Tongue (tissue), 2 donors: ENCODE measurements around the gene TMEM158. TPM values are rescaled to one million over a fixed set of nuclear protein-coding genes. Genes with fewer than 3 reads are reported as not detected.

Experiments
- DNase-seq: peaks from one replicate; pipeline ENCODE4 v3.0.0-alpha.2; 2015
- total RNA-seq: library from RNA; depleted of rRNA; stranded (reverse); fragments of >200 nt; gene quantifications from one replicate; pipeline ENCODE4 v1.2.3, GENCODE V29; 2014

TMEM158 gene
- total RNA-seq, 1 donor from 2014 or later = 2.4 TPM

- no peak for DNase-seq
Observed at GRCh38 chr3:45199837-45200648, 26.0 kb downstream of the TMEM158 start.

GRCh38 chr3:45198264-45199260 is 27.5 kb downstream of the TMEM158 start:
- no peak for DNase-seq

DNA sequence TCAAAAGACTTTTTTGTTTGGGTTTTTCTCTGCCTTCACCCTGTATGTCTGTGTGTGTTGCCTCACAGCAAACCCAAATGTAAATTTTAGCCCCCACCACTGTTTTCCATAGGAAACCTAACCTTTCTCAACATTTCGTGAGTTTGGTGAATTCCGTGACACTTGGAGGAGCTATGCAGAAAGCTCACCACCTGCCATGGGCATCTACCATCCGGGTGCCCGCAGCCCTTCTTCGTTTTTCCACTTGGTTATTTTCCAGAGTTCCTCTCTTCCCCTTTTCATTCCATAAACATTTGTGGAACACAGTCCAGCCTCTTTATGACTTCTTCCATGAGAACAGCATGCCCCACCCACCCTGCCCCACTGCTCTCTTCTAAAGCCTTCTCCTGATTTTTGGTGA is 31.3 kb downstream of the TMEM158 start:
- DNase-seq = no peak

GRCh38 chr3:45191924-45192417 is 34.1 kb downstream of the TMEM158 start:
- DNase-seq = no peak

GRCh38 chr3:45191424-45191823 is 34.7 kb downstream of the TMEM158 start:
- no peak for DNase-seq

GRCh38 chr3:45188719-45189659 is 37.1 kb downstream of the TMEM158 start:
- no peak for DNase-seq

GRCh38 chr3:45187694-45188141 is 38.4 kb downstream of the TMEM158 start:
- DNase-seq = no peak

GRCh38 chr3:45186871-45187270 is 39.2 kb downstream of the TMEM158 start:
- DNase-seq = no peak

- no peak for DNase-seq
Observed at GRCh38 chr3:45185461-45185860, 40.6 kb downstream of the TMEM158 start.

DNA sequence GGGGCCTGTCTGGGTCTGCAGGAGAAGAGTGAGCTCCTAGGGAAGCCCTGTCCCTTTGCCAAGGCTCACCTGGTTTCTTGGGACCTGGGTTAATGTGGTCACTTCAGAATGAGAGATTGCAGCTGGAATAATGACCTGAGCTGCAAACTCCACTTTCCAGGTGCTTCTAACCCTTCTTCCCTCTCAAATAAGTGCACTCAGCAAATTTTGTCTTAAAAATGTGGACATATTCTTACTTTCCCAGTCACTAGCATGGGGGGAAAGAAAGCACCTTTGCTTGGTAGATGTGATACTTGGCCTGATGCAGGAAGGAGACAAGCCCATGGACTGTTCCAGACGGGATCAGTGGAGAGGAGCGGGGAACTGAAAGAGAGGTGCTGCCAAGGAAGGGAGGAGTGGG is 41.0 kb downstream of the TMEM158 start:
- DNase-seq = no peak

DNA sequence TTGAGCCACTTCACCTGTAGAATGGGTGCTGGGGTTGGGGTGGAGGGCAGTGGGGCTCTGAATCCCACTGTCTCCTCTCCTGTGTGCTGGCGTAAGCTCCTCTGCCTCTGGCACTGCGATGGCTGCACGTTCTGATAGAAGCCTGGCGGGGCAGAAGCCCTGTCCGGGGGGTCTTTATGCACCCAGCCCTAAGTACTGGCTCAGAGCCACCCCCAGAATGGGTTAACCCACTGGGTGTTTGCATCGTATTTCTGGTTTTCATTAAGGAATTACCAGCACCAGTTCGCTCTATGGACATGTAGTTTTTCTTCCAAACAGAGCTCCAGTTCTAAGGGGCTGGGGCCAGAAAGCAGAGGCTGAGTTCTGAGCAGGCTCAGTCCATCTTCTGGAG is 42.2 kb downstream of the TMEM158 start:
- DNase-seq = no peak

DNA sequence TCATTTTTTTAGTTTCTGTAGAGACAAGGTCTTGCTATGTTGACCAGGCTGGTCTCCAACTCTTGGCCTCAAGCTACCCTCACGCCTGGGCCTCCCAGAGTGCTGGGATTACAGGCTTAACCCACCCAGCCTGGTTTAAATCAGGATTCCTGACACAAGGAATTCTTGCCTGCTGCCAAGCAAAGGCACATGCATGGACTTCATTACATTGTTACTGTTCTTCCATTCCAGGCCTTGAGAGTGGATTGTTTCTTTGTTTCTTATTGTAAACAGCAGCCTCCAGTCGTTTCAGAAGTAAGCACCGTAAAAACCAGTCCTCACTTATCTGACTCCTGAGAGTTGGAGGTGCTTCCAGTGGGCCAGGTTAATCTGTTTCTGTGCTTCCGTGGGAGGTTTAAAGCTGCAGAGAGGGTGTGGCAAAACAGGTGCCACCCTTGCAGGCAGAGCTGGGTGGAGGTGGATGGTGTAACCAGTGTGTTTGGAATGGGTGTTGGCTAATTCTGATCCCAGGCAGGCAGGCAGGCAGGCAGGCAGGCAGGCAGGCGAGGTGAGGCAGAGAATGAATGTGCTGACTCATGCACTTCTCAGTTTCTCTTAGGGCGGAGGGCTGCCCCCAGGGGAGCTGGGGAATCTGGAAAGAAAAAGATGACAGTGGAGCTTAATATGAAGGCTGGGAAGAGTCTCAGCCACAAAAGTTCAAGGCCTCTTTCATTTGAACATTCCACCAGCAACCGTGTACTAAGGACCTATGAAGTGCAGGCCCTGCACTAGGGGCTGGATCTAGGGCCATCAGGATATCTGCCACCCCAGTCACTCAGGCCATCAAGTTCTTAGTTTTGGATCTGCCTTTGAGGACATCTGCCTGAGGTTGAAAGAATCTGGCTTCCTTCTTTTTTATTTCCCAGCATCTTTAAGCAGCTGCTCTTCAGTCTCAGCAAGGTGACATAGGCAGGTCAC is 42.9 kb downstream of the TMEM158 start:
- DNase-seq = peak; percentile 69

- DNase-seq = no peak
Observed at GRCh38 chr3:45181496-45181895, 44.6 kb downstream of the TMEM158 start.

DNA sequence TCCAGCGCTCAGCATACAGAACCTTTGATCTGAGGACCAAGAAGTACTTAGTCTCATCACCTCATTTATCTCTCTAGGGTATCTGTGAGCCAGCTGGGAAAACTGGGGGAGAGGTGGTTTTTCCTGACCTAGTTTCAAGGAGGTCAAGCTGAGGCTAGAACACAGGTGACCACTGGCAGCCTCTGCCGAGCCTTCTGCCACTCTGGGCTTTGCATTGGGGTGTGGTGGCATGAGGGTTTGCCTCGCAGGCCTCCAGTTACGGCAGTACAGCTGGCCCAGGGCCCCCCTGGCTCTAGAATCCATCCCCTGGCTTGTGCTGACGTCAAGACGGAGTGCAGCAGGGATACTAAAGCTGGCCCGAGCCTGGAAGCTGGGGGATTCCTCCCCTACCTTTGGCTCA is 45.2 kb downstream of the TMEM158 start:
- DNase-seq = no peak

DNA sequence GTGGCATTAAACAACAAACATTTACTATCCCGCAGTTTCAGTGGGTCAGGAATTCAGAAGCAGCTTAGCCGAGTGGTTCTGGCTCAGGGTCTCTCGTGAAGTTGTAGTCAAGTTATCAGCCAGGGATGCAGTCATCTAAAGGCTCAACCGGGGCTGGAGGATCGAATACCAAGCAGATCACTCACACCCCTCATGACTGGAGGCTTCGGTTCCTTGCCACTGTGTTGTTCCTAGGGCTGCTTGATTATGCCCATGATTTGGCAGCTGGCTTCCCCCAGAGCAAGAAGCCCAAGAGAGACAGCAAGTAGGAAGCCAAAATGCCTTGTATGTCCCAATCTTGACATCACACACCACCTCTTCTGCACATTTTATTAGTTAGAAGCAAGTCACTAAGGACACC is 46.0 kb downstream of the TMEM158 start:
- no peak for DNase-seq

DNA sequence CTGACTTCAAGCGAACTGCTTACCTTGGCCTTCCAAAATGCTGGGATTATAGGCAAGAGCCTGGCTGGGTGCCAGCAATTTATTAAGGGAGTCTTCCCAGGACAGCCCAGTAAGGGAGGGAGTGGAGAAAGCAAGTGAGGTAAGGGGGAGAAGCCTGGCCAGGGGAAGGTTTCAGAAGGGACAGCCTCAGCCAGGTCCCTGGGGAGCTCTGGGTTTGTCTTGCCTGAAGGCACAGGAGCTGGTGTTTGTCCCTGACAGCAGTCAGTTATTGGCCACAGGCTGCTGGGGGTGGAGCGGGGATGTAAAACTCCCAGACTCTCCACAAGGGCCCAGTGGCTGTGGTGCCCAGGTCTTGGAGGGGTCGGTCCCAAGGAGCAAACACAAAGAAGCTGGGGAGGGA is 46.9 kb downstream of the TMEM158 start:
- no peak for DNase-seq

GRCh38 chr3:45178183-45179023 is 47.7 kb downstream of the TMEM158 start:
- peak; percentile 51 for DNase-seq

DNA sequence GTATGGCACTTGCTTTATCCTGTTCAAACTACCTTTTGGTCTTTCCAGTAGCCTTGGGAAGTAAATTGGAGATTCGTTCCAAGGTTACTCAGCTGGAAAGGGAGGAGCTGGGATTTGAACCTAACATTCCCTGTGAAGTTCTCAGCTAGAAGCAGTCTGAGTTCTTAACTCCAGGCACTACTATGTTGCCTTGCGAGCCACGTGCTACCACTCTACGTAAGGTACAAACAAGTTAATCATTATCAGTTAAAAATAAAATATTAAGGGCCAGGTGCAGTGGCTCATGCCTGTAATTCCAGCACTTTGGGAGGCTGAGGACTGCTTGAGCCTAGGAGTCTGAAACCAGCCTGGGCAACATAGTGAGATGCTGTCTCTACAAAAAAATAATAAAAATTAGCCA is 49.2 kb downstream of the TMEM158 start:
- DNase-seq = no peak
